ENCODE results near the gene FOXE3.

FOXE3 gene

DNA sequence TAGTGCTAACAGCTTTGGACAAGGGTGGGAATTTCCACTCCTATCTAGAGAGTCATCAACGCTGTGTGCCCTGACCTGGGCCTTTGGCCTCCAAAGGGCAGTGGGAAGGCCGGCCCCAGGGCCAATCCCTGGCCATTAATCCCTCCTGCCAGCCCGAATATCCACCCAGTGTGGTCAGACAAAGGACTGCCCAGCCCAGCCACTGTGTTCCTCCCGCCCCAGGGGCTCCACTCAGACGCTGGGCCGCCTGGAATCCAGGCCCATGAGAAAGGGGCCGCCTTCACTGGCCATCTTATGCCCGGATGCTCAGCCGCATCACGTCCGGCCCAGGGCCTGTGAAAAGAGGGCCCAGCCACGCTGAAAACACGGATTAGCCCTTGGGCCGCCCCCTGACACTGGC, 3.6 kb upstream of the FOXE3 start:
- TF ChIP-seq, protein P1, sequence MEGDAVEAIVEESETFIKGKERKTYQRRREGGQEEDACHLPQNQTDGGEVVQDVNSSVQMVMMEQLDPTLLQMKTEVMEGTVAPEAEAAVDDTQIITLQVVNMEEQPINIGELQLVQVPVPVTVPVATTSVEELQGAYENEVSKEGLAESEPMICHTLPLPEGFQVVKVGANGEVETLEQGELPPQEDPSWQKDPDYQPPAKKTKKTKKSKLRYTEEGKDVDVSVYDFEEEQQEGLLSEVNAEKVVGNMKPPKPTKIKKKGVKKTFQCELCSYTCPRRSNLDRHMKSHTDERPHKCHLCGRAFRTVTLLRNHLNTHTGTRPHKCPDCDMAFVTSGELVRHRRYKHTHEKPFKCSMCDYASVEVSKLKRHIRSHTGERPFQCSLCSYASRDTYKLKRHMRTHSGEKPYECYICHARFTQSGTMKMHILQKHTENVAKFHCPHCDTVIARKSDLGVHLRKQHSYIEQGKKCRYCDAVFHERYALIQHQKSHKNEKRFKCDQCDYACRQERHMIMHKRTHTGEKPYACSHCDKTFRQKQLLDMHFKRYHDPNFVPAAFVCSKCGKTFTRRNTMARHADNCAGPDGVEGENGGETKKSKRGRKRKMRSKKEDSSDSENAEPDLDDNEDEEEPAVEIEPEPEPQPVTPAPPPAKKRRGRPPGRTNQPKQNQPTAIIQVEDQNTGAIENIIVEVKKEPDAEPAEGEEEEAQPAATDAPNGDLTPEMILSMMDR (IDR thresholded peaks at IDR 0.05; ENCODE audit: low read depth, low read length): no peak
- no peak overlapping the region for H3K4me3 ChIP-seq (ENCODE audit: low read depth, low read length)

DNA sequence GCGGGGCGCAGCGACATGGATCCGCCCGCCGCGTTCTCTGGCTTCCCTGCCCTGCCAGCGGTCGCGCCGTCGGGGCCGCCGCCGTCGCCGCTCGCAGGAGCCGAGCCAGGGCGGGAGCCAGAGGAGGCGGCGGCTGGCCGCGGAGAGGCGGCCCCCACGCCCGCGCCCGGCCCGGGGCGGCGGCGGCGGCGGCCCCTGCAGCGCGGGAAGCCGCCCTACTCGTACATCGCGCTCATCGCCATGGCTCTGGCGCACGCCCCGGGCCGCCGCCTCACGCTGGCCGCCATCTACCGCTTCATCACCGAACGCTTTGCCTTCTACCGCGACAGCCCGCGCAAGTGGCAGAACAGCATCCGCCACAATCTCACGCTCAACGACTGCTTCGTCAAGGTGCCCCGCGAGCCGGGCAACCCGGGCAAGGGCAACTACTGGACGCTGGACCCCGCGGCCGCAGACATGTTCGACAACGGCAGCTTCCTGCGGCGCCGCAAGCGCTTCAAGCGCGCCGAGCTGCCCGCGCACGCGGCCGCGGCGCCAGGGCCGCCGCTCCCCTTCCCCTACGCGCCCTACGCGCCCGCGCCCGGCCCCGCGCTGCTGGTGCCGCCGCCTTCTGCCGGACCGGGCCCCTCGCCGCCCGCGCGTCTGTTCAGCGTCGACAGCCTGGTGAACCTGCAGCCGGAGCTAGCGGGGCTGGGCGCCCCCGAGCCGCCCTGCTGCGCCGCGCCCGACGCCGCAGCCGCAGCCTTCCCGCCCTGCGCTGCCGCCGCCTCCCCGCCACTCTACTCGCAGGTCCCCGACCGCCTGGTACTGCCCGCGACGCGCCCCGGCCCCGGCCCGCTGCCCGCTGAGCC, 459 bp downstream of the FOXE3 start:
- H3K4me3 ChIP-seq (ENCODE audit: low read depth, low read length): no peak overlapping the region

DNA sequence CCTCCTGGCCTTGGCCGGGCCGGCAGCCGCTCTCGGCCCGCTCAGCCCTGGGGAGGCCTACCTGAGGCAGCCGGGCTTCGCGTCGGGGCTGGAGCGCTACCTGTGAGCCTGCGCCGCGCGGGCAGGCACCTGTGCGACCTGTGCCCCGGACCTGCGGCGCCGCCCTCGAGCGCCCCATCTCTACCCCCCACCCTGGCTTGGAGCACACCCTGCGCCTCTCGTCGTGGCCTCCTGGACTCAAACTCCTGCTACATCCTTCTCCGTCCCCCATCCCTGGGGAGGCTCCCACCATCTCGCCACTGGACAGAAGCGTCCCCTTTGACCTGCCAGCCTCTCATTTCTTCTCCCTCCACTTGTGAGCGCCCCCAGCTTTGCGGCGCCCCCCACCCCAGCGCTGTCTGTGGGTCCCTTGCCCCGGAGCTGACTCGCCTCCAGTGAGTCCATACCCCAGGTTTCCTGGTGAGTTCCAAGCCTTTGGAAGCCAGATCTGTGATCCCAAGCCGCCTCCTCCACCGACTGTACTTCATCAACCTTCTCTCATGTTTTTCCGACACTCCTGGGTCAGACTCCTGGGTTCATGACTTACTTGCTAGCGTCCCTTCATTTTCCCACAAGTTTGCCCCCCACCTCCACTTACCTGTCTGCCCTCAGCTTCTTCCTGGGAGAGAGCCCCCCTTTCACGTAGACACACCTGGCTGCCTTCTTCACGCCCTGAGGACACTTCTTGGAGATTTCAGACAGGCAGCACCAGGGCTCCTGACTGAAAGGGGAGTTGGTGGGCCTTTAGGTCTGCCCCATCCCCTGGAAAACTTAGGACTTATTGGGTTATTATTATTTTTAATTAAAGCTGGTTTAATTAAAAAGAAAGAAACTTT, 1.3 kb downstream of the FOXE3 start:
- H3K4me3 ChIP-seq (ENCODE audit: low read depth, low read length): no peak overlapping the region
- TF ChIP-seq, protein P1 (IDR thresholded peaks at IDR 0.05; ENCODE audit: low read depth, low read length): no peak

More for the DNA sequence above, 459 bp downstream of the FOXE3 start:
- TF ChIP-seq, protein P1 (IDR thresholded peaks at IDR 0.05; ENCODE audit: low read depth, low read length): no peak

DNA sequence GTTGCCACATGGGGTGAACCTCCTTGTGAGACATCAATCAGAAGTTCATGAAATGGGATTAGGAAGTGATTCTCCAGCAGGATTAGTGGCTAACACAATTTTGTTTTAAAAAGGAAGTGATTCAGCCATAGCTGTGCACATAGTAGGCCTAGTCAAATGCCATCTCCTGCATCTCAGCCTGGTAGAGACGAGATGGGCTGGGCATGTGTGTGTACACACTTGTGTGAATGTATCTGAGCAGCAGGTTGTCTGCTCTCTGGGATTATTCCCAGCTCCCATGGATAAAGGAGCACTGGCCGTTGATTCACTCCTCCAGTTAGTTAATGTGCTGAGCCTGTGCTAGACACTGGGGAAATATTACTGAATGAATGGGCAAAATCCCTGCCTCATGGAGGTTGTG, 2.0 kb downstream of the FOXE3 start:
- H3K4me3 ChIP-seq (ENCODE audit: low read depth, low read length): no peak overlapping the region
- TF ChIP-seq, protein P1 (IDR thresholded peaks at IDR 0.05; ENCODE audit: low read depth, low read length): no peak

DNA sequence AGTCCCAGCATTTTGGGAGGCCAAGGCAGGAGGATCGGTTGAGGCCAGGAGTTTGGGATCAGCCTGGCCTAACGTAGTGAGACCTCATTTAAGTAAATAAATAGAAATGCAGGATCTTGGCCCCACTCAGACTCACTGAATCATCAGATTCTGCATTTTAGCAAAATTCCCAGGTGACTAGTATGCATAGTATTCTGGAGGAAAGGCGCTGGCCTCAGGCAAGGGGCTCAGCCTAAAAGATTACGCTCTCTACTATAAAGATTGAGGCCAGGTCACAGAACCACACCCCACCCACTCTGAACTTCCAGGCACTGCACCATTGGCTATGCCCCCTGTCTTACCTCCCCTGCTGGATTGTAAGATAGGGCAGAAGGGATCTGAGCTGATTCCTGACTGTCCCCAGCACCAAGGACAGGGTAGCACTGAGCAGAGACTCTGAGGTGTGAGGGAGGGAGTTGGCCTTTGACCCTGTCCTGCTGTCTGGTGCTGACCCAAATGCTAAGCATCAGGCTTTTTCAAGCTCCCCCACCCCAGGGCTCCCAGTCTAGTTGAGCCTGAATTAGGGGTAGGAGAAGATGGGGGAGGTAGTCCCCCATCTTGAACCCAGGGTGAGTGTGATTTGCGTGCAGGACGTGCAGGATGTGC, 2.7 kb downstream of the FOXE3 start:
- TF ChIP-seq, protein P1 (IDR thresholded peaks at IDR 0.05; ENCODE audit: low read depth, low read length): no peak
- no peak overlapping the region for H3K4me3 ChIP-seq (ENCODE audit: low read depth, low read length)

DNA sequence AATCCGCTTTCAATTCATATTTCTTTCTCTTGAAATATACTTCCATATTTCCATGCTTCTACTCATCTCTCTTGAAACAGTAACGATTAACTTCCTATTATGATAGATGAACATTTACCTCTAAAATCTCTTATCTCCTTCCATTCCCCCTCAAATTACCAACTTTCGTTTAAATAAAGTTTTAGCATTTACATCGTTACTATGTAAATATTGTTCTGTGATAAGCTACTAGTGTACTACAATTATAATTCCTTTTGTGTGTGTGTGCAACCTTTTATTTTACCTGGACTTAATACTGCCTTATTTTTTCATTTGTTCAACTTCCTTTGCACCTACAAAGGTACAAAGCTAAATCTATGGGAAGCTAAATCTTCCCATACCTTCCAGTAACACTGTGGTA, 4.5 kb downstream of the FOXE3 start:
- H3K4me3 ChIP-seq (ENCODE audit: low read depth, low read length): no peak overlapping the region
- TF ChIP-seq, protein P1 (IDR thresholded peaks at IDR 0.05; ENCODE audit: low read depth, low read length): no peak
